ENCODE results near the gene SOX6.

SOX6 gene

GRCh38 chr11:16365581-16366228 is 9.4 kb upstream of the SOX6 start:
- DNase-seq (ENCODE audit: insufficient read length, low spot score): no peak
- FAIRE-seq: no peak
- TF ChIP-seq, protein P1, sequence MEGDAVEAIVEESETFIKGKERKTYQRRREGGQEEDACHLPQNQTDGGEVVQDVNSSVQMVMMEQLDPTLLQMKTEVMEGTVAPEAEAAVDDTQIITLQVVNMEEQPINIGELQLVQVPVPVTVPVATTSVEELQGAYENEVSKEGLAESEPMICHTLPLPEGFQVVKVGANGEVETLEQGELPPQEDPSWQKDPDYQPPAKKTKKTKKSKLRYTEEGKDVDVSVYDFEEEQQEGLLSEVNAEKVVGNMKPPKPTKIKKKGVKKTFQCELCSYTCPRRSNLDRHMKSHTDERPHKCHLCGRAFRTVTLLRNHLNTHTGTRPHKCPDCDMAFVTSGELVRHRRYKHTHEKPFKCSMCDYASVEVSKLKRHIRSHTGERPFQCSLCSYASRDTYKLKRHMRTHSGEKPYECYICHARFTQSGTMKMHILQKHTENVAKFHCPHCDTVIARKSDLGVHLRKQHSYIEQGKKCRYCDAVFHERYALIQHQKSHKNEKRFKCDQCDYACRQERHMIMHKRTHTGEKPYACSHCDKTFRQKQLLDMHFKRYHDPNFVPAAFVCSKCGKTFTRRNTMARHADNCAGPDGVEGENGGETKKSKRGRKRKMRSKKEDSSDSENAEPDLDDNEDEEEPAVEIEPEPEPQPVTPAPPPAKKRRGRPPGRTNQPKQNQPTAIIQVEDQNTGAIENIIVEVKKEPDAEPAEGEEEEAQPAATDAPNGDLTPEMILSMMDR (IDR thresholded peaks at IDR 0.05; ENCODE audit: insufficient read depth, missing control alignments): no peak

- TF ChIP-seq, protein P1 (IDR thresholded peaks at IDR 0.05; ENCODE audit: insufficient read depth, missing control alignments): no peak
- DNase-seq (ENCODE audit: insufficient read length, low spot score): no peak
- no peak for FAIRE-seq
Measured at GRCh38 chr11:16364254-16364653, 7.9 kb upstream of the SOX6 start.

GRCh38 chr11:16363706-16364105 is 7.4 kb upstream of the SOX6 start:
- no peak for FAIRE-seq
- TF ChIP-seq, protein P1 (IDR thresholded peaks at IDR 0.05; ENCODE audit: insufficient read depth, missing control alignments): no peak
- no peak for DNase-seq (ENCODE audit: insufficient read length, low spot score)

- TF ChIP-seq, protein P1 (IDR thresholded peaks at IDR 0.05; ENCODE audit: insufficient read depth, missing control alignments): no peak
- FAIRE-seq (no peak), DNase-seq (ENCODE audit: insufficient read length, low spot score) (no peak)
Measured at GRCh38 chr11:16361108-16361865, 4.9 kb upstream of the SOX6 start.

DNA sequence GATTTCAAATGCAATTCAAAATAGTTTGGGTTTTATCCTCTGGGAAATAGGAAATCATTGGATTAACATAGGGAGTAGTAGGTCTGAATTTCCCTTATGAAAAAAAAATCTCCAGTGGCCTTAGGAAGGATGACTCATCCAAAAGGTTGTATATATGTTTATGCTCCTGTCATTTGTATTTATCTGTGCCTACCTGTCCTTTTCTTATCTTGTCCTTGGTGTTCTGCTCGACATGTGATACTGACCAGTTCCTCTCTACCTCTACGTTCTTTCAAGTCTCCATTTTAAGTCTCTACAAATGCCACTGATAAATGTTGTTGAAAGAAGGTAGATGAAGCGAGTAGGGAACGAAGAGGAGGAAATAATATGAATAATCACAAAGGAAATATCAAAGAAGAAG is 3.0 kb upstream of the SOX6 start:
- FAIRE-seq: no peak
- no peak for DNase-seq (ENCODE audit: insufficient read length, low spot score)
- TF ChIP-seq, protein P1 (IDR thresholded peaks at IDR 0.05; ENCODE audit: insufficient read depth, missing control alignments): no peak

DNA sequence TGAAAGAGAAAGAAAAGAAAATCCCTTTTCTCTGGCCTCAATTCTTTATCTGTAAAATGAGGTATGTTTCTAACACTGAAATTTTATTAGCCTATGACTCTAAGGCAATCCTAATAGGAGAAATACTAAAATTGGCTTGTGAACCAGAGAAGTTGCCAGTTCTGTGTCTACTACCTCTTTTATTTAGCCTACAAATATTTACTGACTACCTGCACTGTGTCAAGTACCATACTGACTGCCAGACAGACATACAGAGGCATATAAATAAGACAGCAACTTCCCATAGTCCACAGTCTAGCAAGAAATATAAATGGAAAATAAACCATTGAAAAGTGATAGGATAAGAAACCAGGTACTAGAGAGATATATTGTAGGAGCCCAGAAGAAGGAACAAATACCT is 2.4 kb upstream of the SOX6 start:
- FAIRE-seq (no peak), DNase-seq (ENCODE audit: insufficient read length, low spot score) (no peak)
- TF ChIP-seq, protein P1 (IDR thresholded peaks at IDR 0.05; ENCODE audit: insufficient read depth, missing control alignments): no peak

DNA sequence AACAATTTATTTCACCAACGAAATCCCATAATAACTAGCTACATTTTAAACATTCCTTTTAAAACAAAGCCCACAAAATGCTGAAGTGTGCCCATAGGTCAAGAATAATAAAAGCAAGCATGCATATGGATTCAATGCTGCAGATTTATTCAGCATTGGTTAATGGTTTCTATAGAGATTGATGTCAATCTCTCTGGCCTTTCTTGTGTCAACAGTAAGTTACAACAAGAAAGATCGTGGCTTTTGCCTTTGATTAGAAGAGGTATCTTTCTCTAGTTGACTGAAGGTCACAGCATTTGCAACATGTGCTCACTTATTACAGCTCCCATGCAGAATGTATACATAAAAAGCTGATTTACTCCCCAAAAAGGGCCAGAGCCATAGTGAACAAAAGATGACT is 1.4 kb upstream of the SOX6 start:
- TF ChIP-seq, protein P1 (IDR thresholded peaks at IDR 0.05; ENCODE audit: insufficient read depth, missing control alignments): no peak
- DNase-seq (ENCODE audit: insufficient read length, low spot score) (no peak), FAIRE-seq (no peak)
